HG02970 (cell line): Measurements from ENCODE around the gene OR10G3.
"Not testable (repeated sequence)": the region's sequence is repeated elsewhere in the genome, so short reads cannot be mapped to it uniquely, and the experiment has no call there.

Source experiments
- ATAC-seq: cut with Tn5 transposase; IDR thresholded peaks from one replicate; pipeline ENCODE4 v1.9.1; 2021; ENCODE audit warnings: mild to moderate bottlenecking, moderate library complexity, moderate number of reproducible peaks; ENCODE audit not compliant: unreplicated experiment, low FRiP score

OR10G3 gene, protein sequence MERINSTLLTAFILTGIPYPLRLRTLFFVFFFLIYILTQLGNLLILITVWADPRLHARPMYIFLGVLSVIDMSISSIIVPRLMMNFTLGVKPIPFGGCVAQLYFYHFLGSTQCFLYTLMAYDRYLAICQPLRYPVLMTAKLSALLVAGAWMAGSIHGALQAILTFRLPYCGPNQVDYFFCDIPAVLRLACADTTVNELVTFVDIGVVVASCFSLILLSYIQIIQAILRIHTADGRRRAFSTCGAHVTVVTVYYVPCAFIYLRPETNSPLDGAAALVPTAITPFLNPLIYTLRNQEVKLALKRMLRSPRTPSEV

DNA sequence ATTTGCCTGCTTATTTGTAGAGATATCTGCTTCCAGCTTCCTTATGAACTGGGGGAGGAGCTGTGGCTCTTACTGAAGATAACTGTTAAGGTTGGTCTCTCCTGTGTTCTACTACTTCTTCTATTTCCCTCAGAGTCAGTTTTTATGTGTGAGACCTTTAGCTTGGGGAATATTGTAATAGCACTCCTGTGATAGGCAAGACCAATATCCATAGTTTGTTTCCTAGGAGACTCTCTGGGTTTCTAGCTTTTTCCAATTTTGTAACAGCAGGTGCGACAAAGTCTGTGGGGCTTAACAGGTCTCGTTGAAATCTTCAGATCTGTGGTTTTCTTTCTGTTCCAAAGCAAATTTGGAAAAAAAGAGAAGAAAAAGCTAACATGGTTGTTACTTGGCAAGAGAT, at the start of gene OR10G3:
OR10G3 (minus strand) TSS at position 101 of the 400 bp plus-strand sequence. CDS start 9,332 bp downstream, outside the sequence.
- ATAC-seq: no peak

DNA sequence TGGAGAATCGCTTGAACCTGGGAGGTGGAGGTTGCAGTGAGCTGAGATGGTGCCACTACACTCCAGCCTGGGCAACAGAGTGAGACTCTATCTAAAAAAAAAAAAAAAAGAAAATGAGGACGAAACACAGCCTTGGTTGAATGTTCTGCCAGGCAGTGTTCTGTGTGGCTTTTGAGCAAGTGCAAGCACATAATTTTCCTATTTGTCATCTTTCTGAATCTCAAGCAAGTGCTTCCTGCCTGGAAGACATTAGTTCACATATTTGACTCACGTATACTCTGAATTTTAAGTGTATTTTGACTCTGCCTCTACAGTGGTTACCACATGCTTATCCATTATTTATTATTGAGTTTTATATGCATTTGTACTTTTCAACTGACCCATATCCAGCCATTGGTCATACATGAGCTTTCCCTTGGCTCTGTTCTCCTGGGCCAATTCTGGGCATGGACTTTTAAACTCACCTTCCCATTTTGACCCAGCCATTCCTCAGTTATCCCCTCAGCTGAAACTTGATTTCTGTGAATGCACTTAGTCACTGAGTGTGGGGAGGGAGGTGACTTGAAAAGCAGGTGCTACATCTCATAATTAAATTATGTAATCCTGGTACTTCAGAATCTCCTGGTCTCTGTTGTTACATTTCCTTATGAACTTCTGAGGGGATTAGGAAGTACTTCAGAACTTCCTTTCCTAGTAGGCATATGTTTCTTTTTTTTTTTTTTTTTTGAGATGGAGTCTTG, 46.8 kb upstream of the OR10G3 start:
- ATAC-seq: no peak

DNA sequence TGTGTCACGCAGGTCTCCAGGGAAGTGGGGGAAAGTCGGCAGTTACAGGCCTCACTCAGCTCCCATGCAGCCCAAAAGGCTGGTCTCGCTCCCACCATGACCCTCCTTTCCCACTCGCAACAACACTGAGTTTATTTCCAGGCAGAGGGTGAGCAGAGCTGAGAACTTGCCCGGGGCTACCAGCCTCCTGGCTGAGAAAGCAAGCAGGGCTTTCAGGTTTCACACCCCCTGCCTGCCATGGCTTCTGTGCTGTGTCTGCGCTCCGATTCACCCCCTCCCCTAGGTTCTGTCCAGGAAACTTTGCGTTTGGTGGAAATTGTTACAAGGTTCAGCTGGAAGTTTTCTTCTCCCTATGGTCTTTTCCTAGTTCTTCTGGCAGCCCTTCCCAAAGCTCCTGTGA, 37.7 kb upstream of the OR10G3 start:
- no peak for ATAC-seq

DNA sequence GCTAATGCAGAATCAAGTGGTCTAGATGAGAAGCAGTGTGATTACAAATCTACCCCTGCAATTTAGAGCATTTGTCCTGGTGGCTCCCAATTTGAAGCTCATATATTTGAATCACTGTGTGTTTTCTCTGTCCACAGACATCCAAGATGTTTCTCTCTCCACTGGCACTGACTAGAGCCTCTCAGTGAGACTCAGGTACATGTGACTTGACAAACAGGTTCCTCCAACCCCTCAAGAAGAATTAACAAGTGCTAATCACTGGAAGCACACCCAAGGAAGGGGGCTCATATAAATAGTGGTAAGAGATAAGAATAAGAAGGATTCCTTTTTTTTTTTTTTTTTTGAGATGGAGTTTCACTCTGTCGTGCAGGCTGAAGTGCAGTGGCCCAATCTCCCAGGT, 34.4 kb upstream of the OR10G3 start:
- ATAC-seq: no peak

DNA sequence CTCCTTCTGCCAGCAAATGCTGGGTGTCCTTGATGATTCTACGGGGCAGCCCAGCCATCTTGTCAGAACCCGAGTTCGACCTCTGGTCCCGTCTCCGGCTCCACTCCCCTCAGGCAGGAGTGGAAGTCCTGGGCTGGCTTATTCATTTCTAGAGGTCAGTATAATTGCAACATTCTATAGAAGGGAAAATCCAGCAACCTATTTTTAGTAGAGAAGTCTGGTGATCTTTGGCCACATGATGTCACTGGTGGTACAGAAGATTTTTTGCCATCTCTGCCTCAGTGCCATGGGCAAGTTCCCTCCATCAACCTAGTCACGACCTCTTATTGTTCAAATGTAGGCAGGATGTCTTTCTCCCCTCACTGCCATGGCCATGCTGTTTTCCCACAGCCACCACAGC, 32.4 kb upstream of the OR10G3 start:
- no peak for ATAC-seq

DNA sequence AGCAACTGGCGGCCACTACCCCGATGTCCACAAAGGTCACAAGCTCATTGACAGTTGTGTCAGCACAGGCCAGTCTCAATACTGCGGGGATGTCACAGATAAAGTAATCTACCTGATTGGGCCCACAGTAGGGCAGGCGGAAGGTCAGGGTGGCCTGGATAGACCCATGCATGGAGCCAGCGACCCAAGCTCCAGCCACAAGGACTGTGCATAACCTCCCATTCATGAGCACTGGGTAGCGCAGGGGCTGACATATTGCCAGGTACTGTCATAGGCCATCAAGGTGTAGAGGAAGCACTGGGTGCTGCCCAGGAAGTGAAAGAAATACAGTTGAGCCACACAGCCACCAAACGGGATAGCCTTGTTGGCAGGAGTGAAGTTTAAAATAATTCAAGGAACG, 22.3 kb upstream of the OR10G3 start:
- not testable (repeated sequence) for ATAC-seq

DNA sequence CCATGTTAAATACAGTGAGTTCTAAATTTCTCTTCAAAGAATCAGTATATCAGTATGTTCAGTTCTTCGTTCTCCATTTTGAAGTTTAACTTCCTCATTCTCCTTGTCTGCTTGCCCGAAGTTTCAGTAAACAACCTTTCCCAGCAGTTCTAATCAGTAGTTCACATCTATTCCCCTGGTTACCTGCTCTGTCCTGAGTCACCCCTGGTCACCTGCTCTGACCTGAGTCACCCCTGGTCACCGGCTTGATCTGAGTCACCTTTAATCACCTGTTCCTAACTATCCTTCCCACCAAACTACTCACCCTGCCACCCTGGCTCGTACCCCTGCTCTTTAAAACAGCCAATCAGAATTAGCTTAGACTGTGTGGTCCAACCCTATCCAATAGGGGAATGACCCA, 9.4 kb upstream of the OR10G3 start:
- ATAC-seq: no peak

DNA sequence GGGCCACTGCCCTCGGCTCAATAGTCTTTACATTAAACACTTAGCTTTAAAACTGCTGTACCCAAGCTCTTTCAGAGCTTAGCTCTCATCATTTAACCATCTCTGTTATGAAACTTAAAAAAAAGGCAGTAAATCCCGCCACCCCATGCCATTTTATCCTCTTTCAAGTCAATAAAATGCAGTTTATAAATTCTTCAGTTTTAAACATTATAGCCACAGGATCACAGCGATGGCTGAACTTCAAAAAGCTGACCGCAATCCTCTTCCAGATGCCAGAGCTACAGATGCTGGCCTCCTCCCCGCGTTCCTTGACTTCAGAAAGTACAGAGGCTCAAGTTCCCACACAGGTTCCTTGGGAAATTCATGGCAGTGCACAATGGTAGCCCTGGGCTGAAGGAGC, 4.2 kb downstream of the OR10G3 start:
- ATAC-seq: no peak

DNA sequence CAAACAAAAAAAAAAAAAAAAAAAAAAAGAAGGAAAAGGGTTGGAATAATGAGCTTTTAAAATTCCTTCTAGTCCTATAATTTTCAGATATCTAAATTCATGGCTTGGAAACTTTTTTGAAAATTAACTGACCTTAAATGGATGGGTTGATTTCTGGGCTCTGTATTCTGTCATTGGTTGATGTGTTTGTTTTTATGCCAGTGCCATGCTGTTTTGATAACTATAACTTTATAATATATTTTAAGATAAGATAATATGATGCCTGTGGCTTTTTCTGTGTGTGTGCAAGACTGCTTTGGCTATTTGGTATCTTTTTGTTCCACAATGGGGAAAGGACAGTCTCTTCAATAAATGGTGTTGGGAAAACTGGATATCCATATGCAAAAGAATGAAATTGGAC, 7.3 kb downstream of the OR10G3 start:
- no peak for ATAC-seq

DNA sequence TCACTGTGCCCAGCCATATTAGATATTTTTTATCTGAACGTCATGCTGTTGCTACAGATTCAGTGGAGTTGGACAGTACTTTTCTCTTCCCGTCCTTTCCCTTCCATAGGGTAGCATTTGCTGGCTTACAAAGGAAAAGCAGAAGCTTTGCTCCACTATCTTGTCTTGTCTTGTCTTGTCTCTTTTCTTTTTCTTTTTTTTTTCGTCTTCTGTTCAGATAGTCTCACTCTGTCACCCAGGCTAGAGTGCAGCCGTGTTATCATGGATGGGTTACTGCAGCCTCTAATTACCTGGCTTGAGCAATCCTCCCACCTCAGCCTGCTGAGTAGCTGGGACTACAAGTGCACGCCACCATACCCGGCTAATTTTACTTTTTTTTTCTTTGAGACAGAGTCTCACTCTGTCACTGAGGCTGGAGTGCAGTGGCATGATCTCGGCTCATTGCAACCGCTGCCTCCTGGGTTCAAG, 21.1 kb downstream of the OR10G3 start:
- no peak for ATAC-seq

DNA sequence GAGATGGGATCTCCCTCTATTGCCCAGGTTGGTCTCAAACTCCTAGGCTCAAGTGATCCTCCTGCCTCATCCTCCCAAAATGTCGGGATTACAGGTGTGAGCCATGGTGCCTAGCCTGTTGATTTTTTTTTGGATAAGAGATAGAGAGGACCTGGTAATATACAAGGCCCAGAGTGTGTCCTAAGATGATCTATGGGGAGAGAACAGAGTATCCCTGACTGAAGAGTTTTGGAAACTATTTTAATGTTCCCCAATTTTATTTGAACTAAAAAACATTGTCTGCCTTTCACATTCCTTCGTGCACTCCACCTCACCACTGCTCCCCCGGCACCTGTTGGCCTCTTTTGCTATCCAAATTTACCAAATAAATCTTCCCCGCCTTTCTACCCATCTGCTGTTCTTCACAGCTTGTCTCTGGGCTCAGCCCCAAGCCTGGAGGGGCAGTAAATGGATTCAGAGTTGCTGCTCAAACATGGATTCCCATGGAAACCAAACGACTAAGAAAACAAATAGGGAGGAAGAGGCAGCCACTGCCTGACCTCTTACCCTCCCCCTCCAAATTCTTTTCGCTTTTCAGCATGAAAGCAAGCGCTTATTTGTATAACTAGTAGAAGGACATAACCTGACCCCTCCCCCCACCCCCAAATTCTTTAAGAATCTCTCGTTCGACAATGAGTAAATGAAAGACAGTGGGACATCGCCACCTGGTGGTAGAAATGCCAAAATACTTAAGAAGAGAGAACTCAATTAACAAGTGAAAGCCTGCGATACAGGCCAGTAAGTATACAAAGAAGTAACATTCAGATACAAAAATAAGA, 22.6 kb downstream of the OR10G3 start:
- no peak for ATAC-seq

DNA sequence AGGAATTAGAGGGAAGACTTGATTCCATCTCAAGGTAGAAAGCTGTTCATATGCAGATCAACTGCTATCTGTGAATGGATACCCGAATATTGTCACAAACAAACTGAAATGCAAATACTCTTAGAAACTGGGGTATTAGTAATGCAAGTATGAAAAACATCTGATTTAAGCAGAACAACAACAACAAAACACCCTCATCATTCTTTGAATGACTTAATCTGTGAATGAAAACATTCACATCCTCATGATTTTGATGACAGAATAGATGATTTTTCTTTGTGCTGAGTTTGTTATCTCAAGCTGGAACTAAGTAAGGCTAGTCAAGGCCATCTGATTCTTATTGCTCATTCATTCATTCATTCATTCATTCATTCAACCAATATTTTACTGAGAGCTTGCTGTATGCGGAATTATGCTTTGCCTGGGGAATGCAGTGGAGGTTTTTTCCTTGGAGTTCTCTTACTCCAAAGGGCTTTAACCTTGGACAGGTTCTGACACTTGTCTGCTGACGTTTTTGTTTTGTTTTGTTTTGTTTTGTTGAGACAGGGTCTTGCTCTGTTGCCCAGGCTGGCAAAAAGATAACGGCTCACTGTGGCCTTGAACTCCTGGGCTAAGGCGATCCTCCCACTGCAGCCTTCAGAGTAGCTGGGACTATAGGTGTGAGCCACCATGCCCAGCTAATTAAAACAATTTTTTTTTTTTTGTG, 23.3 kb downstream of the OR10G3 start:
- ATAC-seq: no peak

DNA sequence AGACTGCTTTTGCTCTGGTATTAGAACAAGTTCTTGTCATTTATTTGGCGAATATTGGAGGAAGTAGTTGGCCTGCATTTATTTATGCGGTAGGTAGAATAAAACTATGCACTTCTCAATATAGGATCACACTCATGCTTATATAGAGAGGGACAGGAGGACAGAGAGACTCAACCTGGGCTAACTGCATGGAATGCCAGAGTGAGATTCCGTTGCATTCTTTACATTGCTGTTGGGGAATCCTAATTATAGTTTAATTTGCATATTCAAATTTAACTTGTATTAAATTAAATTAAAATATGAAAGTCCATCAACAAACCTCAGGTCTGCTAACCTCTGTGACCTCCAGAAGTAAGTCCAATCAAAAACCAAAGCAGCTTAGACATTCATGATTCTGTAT, 26.6 kb downstream of the OR10G3 start:
- no peak for ATAC-seq

DNA sequence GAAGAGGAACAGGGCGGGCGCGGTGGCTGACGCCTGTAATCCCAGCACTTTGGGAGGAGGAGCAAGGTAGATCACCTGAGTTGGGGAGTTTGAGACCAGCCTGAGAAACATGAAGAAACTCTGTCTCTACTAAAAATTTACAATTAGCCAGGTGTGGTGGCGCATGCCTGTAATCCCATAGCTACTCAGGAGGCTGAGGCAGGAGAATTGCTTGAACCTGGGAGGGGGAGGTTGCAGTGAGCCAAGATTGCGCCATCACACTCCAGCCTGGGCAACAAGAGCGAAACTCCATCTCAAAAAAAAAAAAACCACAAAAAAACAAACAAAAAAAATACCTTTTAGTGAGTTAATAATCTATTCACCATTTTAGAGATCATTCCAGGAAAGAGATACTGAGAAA, 35.3 kb downstream of the OR10G3 start:
- ATAC-seq: not testable (repeated sequence)

DNA sequence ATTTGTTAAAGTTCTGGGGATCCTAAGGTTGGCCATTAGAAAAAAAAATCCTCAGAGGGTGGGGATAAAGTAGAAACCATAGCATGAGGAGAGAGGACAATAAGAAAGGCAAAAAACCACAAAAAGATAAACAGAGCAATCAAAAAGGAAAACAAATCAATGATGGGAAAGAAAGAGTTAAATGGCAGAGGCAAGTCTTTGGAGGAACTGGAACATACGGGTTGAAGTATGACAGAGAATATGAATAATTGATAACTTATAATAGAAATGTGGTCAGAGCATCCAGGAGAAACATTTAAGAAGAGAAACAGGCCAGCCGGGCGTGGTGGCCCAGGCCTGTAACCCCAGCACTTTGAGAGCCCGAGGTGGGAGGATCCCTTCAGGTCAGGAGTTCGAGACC, 35.9 kb downstream of the OR10G3 start:
- ATAC-seq: no peak

DNA sequence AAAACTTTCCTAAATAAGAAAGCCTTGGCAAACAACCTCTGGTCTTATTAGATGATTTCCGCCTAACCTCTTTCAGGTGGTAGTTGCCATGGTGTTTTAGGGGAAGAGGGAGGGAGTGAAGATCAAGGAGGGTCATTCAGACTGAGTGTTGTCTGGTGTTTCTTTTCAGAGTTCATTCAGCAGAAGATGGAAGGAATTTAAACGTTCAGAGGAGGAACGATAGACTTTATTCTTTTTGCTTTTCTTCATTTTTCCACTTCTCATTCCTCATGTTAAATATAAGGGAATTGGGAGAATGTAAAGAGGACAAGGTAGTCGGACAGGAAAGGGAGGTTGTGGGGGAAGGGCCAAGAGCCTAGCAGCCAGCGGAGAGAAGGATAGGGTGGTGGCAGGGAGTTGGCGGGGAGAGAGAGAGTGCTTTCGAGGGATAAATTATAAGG, 36.3 kb downstream of the OR10G3 start:
- no peak for ATAC-seq

DNA sequence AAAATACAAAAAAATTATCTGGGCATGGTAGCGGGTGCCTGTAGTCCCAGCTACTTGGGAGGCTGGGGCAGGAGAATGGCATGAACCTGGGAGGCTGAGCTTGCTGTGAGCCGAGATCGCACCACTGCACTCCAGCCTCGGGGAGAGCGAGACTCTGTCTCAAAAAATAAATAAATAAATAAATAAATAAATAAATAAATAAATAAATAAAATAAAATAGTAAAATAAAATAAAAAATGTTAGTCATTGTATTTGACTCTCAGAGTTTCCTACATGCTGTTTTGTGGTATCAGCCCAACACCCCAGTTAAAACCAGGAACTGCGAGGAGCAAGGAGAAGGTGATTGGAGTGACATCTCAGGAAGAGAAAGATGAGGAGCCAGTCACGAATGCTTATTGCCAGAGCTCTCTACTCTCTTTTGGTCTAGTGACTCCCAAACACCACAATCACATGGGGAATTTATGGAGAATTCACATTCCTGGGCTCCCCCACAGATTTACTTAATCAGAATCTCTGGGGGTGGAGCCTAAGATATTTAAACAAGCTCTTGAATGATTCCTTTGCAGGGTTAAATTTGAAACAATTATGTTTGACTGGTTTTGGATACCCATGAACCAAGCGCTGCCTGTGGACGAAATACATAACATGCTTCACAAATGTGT, 38.3 kb downstream of the OR10G3 start:
- ATAC-seq: no peak

DNA sequence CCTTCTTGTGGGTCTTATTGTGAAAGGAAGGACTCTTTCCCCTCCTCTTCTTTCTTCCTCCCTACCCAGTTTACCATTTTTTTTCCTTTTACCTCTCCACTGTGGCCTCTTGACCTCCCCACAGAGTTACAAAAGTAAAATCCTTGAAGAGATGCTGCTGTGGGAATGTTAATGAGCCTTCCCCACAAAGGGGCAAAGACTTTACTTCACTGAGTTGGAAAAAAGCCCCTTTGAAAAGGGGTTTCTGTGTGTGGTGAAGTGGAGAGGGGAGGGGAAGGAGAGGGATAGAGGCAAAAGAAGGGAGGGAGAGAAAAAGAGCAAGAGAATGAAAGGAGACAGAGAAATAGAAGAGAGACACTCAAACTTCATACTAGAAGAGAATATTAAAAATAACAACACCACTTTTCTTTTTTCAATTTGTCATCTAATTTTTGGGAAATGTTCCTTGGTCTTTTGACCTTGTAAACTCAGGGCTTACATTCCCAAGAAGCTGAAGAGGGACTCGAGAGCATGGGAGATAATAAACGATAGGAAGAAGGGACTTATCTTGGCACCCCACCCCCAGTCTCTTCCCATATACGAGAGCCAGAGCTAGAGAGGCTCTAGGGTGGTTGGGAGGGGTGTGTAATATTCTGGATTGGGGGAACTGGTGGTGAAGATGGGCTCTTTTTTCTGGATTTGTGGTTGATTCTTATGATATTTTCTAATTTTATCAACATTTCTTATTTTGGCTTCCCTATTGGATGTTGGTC, 40.5 kb downstream of the OR10G3 start:
- ATAC-seq: no peak

DNA sequence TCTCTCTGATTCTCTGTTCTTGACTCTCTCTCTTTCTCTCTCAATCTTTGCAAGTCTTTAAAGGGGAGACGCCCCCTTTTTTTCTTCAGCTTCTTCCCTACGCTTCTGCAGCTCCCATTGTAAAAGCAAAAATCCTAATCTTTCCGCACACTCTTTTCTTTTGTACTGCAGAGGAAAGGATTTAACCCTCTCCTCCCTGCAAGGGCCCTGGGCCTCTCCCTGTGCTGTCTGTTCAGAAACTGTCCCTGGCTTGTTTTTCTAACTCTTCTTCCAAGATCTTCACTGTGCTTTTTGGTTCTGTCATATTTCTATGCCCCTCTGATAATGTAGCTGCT, 42.8 kb downstream of the OR10G3 start:
- ATAC-seq: no peak
